Stimulated activated CD4-positive, alpha-beta T cell treated with anti-CD3 and anti-CD28 coated beads, Interleukin-1b, Interleukin-23, amount 100 ng/mL, for 1 hour (primary cell): ENCODE data around the gene PFKL.

Experiments used
- DNase-seq, 2 donors: peaks; one replicate each; pipeline ENCODE4 v3.0.0-alpha.2; 2020; ENCODE audit warnings: low read depth in 2 of 2

PFKL gene

DNA sequence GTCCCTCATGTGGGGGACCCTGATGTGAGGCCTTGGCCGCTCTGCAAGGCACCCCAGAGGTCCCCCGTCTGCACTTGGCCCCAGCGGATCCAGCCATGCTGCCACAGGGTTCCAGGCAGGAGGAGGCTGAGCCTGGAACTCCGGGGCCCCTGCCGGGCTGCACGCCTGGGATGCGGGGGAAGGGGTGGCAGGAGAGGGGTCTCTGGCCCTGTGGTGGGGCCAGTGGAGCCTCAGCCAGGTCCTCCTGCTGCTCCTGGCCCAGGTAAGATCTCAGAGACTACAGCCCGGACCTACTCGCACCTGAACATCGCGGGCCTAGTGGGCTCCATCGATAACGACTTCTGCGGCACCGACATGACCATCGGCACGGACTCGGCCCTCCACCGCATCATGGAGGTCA, 12.9 kb downstream of the PFKL start:
- no peak for DNase-seq

DNA sequence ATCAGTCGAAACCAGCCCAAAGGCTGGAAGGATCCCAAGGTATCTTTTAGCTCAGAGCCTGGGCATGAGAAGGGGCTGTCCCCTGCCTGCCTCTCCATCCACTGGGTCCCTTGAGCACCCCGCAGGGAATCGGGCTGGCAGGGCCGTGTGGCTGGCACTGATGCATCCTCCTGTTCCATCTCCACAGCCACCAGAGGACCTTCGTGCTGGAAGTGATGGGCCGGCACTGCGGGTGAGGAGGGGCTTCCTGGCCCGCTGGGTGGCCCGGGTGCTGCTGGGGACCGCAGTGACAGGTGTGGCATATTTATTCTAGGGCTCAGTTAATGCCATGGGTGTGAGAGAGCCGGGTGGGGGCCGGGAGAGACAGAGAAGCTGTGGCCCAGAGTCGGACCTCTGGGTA, 13.6 kb downstream of the PFKL start:
- DNase-seq = no peak

DNA sequence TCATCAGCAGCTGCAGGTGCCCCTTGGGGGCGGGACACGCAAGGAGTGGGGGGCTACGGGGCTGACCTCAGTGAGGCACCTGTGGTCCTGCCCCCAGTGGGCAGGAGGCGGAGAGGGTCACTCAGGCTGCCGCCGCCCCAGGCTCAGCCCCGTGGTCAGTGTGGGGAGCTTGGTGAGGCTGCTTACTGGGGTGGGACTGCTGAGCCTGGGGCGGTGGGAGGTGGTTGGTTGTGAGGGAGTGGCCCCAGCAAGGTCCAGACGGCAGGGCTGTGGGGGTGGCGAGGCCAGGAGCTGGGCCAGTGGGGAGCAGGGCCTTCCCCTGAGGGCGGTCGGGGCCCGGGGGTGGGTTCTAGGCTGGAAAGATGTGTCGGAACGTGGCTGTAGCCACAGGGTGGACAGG, 14.3 kb downstream of the PFKL start:
- DNase-seq = no peak

DNA sequence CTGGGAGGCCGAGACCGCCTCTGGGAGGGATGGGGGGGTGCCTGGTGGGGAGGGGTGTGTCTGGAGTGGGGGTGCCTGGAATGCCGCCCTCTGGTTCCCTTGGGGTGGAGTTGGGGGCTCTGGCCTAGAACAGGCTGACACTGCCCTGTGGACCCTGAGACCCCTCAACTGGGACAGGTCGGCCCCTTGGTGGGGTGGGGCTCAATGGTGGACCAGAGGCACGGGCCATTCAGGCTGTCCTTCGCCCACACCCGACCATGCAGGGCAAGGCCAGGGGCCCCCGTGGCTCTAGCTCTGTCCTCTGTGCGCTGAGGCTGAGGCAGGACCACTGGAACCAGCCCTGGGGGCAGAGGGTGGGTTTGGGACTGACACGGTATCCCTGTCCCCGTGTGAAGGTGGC, 14.7 kb downstream of the PFKL start:
- no peak for DNase-seq

DNA sequence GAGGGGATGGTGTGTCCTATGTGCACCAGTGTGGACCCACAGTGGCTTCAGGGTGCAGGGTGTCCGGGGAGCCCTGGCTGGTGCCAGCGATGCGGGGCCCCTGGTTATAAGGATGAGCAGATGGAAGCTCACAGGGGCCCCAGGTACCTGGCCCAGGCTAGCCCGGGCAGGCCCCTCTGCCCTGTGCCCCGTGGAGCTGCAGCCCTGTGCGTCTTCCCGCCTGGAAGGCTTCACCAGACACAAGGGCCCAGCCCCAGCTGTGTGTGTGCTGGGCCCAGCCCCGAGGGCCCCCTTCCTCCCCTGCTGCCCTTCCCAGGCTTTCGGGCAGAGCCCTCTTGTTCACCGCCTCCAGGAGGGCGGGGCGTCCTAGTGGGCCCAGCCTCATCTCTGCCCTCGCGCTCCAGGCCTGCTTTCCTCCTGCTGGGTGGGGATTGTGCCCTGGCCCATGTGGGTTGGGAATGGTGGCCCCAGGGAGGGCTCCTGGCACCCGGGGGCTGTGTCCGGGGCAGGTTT, 15.9 kb downstream of the PFKL start:
- no peak for DNase-seq

DNA sequence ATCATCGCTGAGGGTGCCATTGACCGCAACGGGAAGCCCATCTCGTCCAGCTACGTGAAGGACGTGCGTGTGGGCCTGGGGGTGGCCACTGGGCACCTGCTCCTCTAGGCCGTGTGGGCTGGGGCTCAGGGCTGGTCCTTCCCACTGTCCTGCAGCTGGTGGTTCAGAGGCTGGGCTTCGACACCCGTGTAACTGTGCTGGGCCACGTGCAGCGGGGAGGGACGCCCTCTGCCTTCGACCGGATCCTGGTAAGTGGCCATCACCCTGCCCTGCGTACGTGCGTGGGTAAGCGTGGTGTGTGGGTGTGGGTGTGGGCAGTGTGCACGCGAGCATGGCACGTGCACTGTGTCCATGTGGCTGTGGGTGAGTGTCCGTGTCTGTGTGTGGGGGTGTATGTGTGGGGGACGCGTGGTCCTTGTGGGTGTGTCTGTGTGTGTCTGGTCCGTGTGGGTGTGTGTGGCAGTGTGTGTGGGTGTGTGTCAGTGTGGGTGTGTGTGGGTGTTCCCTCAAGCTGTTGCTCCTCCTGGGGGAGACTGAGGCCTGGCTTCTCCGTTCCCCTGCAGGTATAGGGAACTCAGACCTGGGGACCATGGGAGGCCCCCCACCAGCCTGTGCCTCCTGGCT, 16.5 kb downstream of the PFKL start:
- DNase-seq = no peak

DNA sequence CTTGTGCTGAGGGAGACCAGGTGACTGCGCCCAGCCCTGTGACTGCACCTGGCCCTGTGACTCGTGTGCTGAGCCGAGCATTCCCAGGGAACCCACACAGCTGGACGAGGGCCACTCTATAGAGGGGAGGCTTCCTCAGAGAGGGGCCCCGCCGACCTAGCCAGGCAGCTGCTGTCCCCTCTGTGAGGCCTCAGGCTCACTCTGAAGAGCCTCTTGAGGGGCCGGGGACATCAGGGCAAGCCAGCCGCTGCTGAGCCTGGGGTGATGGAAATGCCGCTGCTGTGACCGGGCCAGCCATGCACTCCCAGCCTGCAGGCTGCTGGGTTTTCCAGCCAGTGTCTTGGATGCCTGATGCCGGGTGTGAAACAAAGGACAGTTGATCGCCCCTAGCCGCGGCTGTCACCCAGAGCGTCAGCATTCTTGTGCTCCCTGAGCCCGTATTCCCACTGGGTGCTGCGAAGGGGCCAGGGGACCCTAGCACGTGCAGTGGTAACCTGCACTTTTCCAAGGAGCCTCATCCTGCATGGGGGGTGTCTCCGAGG, 17.5 kb downstream of the PFKL start:
- no peak for DNase-seq

DNA sequence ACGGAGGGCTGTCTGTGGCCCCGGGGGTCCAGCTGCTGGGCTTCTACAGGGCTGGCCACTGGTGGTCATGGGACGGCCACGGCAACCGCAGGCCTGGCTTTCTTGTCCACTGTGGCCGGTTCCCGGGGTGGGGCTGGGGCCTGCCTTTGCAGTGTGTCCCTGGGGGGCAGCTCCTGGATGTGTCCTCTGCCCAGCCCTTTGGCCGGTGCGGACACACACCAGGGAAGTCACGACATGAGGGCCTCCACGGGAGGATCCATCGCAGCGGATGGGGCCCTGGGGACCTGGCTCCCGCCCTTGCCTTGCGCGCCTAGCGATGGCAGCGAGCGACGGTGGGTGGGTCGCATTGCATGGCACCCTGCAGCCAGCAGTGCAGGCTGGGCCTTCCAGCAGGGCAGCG, 18.0 kb downstream of the PFKL start:
- DNase-seq = no peak

DNA sequence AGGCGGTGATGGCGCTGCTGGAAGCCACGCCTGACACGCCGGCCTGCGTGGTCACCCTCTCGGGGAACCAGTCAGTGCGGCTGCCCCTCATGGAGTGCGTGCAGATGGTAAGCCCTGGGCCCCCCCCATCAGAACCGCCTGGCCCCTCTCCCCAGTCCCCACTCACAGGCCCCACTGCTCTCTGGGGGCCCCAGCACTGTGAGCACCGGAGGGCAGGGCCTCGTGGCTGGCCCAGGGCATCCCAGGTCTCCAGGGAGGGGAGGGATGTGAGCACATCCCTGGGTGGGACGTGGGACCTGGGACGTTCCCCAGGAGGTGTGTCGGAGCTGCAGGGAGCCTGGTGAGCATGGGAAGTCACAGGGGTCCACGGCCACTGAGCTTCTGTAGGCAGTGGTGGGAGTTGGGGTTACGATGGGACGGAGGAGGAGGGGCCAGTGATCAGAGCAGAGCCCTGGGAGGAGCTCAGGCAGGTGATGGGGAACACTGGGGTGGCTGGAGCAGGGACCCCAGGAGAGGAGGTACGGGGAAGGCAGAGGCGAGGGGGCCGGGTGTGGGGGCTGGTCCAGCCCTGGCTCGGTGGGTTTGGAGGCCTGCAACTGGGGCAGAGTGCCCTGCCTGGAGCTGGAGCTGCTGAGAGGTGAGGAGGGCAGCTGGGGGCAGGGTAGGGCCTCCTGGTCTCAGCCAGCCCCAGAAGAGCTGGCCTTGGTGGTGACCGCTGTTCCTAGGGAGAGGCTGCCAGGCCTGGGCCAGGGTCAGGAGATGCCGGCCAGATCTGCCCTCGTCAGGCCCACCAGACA, 18.8 kb downstream of the PFKL start:
- no peak for DNase-seq

DNA sequence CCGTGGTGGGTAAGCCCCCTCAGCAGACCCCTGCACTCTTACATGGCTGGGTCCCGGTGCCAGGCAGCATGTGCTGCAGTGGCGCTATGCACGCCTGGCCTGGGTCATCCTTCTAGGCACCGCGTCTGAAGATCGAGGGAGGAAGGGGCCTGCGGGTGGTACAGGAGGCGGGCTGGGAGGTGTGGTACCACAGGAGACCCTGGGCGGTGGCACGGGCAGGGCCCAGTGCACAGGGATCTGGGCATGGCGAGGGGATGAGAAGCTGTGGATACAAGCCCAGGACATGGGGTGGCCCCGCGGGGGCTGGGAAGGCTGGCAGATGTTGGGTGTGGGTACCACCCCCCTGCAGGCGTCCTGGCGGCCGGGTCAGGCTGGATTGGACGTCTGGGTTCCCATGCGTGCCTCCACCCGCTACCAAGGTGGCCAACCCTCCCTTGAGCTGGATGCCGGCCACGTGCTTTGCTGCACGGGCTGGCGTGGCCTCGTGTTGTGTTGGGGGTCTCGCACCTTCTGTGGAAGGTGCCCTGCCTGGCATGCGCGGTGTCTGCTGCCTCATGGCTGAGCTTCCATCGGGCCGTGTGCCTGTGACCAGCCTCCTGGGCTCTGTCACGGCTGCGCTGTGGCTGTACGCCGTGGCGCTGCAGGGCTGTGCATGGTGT, 19.7 kb downstream of the PFKL start:
- DNase-seq = no peak

DNA sequence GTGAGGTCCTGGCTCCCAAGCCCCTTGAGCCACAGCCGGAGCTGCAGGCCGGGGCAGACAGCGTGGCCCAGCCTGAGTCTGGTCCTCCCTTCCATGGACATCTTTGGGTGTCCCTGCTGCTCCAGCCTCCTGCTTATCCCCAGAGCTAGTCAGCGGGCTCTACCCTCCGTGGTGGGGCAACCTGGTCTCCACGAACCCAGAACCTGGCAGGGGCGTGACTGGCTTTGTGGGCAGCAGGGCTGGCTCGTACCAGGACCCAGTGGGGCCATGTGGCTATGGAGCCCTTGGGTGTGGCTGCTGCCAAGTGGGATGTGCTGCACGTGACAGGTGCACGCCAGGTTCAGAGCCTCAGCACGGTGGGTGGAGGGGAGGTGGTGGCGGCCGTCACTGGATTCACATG, 21.0 kb downstream of the PFKL start:
- DNase-seq = no peak

DNA sequence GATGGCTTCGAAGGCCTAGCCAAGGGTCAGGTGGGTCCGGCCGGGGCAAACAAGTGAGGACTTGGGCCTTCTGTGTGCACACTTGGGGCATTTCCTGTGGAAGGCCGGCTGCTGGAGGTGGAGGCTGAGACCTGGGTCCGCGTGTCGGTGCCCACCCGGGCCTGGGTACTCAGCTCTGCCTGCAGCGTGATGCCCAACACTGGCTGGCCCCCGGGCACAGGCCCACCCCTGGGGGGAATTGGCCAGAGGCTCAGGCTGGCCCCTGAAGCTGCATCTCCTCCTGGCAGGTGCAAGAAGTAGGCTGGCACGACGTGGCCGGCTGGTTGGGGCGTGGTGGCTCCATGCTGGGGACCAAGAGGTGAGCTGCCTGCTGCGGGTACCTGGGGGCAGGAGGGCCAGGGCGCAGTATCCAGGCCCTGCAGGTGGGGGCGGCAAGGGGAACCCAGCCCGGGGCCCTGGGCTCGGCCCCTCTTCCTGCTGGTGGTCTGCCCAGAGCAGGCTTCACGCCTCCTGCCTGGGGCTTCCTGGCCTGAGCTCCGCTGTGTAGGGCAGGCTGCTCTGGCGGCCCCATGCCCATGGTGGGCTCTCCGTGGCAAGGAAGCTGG, 22.1 kb downstream of the PFKL start:
- DNase-seq = no peak

DNA sequence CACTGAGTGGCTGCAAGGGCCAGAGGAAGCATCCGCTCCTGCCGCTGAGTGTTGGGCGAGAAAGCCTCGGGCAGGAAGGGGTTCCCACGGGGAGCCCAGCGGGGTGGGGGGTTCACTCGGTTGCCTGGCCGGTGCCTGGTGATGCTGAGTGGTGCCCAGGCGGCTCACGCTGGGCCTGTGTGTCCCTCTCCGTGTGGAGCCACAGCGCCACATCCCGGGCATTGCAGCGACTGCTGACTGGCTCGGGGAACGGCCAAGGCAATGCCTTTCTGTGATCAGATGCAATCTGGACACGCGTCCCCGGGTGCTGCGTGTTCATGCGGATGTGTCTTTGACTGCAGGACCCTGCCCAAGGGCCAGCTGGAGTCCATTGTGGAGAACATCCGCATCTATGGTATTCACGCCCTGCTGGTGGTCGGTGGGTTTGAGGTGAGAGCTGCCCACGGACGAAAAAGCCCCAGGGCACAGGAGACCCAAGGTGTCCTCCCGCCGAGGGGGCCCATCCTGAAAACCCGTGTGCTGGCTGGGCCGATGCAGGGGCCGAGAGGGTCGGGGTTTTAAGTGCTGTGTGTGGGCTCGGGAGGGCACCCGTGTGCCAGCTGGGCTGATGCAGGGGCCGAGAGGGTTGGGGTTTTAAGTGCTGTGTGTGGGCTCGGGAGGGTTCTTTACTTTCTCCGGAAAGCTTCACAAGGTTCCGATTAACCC, 22.9 kb downstream of the PFKL start:
- DNase-seq = no peak

DNA sequence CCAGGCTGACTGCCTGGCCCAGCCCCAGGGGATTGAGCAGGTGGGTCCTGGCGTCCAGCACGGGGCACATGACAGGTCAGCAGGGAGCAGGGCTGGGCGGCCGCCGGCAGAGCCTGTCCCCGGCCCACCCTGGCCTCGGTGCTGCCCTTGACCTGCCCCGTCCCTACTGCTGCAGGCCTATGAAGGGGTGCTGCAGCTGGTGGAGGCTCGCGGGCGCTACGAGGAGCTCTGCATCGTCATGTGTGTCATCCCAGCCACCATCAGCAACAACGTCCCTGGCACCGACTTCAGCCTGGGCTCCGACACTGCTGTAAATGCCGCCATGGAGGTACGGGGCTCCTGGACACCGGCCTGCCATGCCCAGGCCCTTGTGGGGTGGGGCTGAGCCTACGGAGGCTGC, 23.7 kb downstream of the PFKL start:
- DNase-seq = no peak

DNA sequence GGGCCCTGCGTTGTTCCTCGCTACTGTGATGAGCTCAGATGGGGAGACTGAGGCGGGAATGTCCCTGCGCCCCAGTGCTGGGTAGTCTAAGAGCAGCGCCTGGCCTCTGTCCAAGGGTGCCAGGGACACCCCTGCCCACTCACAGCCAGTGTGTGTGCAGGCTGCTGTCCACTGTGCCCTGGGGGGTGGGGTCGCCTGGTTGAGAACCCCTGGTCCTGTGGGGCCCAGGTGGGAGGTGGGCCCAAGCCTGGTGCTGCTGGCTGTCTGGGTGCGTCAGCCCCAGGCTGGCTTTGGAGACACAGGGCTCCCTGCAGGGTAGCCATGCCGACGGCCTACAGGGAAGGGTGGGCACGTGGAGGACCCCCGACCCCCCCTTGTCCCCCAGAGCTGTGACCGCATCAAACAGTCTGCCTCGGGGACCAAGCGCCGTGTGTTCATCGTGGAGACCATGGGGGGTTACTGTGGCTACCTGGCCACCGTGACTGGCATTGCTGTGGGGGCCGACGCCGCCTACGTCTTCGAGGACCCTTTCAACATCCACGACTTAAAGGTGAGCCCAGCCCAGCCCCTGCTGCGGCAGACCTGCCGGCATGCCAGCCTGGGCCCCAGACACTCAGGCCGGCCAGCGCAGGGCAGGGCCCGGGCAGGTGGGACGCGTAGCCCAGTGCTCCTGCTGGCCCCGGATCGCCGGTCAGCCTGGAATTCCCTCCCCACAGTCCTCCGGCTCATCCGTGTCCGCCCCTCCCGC, 24.4 kb downstream of the PFKL start:
- DNase-seq = no peak

DNA sequence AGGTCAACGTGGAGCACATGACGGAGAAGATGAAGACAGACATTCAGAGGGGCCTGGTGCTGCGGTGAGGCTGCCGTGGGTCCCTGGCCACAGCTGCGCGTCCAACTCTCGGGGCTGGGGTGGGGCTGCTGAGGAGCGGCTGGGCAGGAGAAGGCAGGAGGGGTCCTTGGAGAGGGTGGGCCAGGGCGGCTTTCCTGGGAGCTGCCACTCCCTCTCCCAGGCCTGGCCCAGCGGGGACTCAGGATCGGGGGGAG, 24.9 kb downstream of the PFKL start:
- no peak for DNase-seq

DNA sequence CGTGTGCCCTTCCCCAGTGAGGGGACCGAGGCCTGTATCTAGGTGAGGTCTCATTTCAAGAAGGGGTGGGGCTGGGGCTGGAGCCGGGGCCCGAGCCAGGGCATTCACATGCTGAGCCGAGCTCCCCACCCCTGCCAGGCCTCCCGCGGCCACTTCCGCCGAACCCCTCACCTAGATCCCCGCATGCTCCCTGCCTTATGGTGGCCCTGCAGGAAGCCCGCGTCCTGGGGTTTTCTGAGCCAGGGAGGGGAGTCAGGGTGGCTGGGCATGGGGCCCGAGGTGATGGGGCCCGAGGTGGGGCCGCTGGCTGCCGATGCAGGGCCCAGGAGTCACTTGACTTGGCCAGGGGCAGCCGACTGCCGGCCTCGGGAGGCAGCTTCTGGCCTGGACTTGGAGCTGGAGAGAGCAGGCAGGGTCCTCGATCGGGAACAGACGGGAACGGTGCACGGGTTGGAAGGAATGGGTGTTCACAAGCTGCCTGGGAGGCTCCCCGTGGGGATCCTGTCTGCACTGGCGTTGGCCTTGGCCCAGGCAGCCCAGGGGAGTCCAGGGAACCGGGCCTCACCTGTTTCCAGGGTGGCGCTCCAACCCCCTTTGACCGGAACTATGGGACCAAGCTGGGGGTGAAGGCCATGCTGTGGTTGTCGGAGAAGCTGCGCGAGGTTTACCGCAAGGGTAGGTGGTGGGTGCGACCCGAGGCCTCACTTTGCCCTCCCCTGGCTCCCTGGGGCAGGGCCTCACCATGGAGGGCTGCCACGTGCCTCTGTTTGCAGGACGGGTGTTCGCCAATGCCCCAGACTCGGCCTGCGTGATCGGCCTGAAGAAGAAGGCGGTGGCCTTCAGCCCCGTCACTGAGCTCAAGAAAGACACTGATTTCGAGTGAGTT, 25.8 kb downstream of the PFKL start:
- DNase-seq = no peak

DNA sequence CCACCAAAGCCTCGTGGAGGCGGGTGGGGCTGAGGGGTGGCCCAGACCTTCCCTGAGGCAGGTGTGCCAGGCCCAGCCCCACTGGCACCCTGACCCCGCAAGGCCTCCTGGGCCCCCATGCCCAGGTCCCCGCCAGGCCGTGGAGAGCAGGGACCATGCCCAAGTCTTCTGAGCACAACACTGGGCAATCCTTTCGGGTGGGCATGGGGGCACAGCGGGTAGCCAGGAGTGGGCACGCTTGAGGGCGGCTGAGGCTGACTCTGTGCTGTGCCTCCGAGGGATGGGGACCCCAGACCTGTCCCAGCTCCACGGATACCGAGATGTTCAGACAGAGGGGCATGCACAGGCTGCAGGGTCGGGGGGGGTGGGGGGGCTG, 26.4 kb downstream of the PFKL start:
- no peak for DNase-seq

DNA sequence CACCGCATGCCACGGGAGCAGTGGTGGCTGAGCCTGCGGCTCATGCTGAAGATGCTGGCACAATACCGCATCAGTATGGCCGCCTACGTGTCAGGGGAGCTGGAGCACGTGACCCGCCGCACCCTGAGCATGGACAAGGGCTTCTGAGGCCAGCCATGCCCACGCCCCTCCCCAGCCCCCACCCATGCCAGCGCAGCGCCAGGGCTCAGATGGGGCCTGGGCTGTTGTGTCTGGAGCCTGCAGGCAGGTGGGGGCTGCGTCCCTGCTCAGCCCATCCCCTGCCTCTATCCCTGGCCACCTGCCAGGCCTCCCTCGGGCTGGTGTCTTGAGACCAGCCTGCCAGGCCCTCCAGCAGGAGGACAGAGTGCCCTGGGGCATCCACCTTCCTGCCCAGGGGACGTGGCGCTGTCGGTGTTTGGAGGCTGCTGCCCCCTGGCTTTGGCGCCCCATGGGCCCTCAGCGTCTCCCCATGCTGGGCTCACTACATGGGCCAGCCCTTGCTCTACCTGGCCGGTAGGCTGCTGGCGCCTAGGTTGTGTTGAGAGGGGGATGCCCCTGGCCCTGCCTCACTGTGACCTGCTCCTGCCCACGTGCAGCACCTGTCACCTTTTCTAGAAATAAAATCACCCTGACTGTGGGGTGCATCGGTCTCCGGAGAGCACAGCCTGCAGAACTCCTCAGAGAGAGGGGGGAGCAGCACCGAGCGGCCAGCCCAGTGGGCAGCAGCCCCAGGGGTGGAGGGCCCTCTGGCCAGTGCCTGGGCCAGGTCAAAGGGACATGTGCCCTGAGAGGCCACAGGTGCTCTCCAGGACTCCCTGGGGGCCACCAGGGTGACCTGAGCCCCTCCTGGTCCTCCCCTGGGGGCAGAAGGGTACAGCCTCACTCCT, 27.1 kb downstream of the PFKL start:
- DNase-seq = no peak
